ENCODE data around the gene ELOVL1. TPM values are rescaled to one million over a fixed set of nuclear protein-coding genes. Genes with fewer than 3 reads are reported as not detected.

The ELOVL1 gene
- total RNA-seq, 1 experiment from 2014 or later = 91.3 TPM

GRCh38 chr1:43382027-43382779 lies 14.4 kb upstream of the ELOVL1 start:
- H3K9me2 ChIP-seq (ENCODE audit: insufficient read depth) = no peaks in the 10 kb centered on the region
- no peak overlapping the region for H3K4me3 ChIP-seq (replicated peaks in 1 of 2; ENCODE audit: low read depth in 1 of 2, low read length in 2 of 2)
- intact Hi-C loops (cut with micrococcal nuclease) = no loop called here
- H3K27me3 ChIP-seq (ENCODE audit: insufficient read depth, low read length) = no peaks in the 10 kb centered on the region
- no peaks in the 10 kb centered on the region for H3K9me3 ChIP-seq (ENCODE audit: control insufficient read depth in 1 of 2, insufficient read depth in 1 of 2, low read depth in 1 of 2, low read length in 2 of 2)
- H3K36me3 ChIP-seq (ENCODE audit: control insufficient read depth in 1 of 2, insufficient read depth in 2 of 2, low read length in 2 of 2) = peaks cover 22 to 35% of the 10 kb centered on the region in 2 experiments
- ATAC-seq = no peak
- no peaks in the 10 kb centered on the region for H3K4me1 ChIP-seq (ENCODE audit: control insufficient read depth in 1 of 2, insufficient read depth in 2 of 2, low read length in 2 of 2)
- CTCF ChIA-PET = interaction anchor here (1.8 to 2.4 kb wide), 3 partner anchors 97 to 155 kb away, joined by 7 to 12 read pairs (median 7); partner anchors contain the start of gene C1orf210
- no peak overlapping the region for H3K9ac ChIP-seq (ENCODE audit: low read length)
- no TSS peak for BruUV-seq (replicated peaks)
- no peak overlapping the region for H2AFZ ChIP-seq (ENCODE audit: low read depth, low read length, poor library complexity, severe bottlenecking)
- TF ChIP-seq TCF7L2 (IDR thresholded peaks at IDR 0.05; ENCODE audit: borderline replicate concordance, extremely low read depth, insufficient read depth, insufficient read length) (no peak), EZH2phosphoT487 (IDR thresholded peaks at IDR 0.05; ENCODE audit: borderline replicate concordance) (no peak), POLR2AphosphoS5 (IDR thresholded peaks at IDR 0.05; ENCODE audit: low read depth, low read length) (no peak; the same call in 1 of the 2 replicates), REST (IDR thresholded peaks at IDR 0.05; ENCODE audit: low read depth) (no peak), ELF1 (IDR thresholded peaks at IDR 0.05; ENCODE audit: borderline replicate concordance, low read depth) (no peak), ZNF274 (IDR thresholded peaks at IDR 0.05; ENCODE audit: low read depth, low read length) (no peak), RAD21 (IDR thresholded peaks at IDR 0.05; ENCODE audit: low read depth) (no peak), CBX3 (IDR thresholded peaks at IDR 0.05; ENCODE audit: low read depth) (no peak), SIN3A (IDR thresholded peaks at IDR 0.05; ENCODE audit: low read depth) (no peak), ZFX (IDR thresholded peaks at IDR 0.05) (no peak), EZH2 (IDR thresholded peaks at IDR 0.05) (no peak), SP1 (IDR thresholded peaks at IDR 0.05; ENCODE audit: low read depth) (no peak), EGR1 (IDR thresholded peaks at IDR 0.05; ENCODE audit: low read depth) (no peak)
- TF ChIP-seq, protein P1, sequence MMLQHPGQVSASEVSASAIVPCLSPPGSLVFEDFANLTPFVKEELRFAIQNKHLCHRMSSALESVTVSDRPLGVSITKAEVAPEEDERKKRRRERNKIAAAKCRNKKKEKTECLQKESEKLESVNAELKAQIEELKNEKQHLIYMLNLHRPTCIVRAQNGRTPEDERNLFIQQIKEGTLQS (IDR thresholded peaks at IDR 0.05) = no peak
- H4K20me1 ChIP-seq (ENCODE audit: insufficient read depth) = no peaks in the 10 kb centered on the region
- no peak overlapping the region for H3K4me2 ChIP-seq (ENCODE audit: low read length)
- POLR2A ChIA-PET = interaction anchor here (1.4 kb wide), 1 partner anchor 14 kb away, joined by 5 read pairs; the partner anchor contains the start of gene ELOVL1
- no peak for DNase-seq (ENCODE audit: low read depth, low spot score)
- RAD21 ChIA-PET (ENCODE audit: low non-redundant PET in 1 of 2, low total read pairs in 2 of 2, uncharacterized antibody in 2 of 2, unreplicated experiment in 2 of 2) = interaction anchor here in 1 of 2 experiments (0.7 kb wide), 1 partner anchor 24 kb away, joined by 7 read pairs; no protein-coding TSS in a partner anchor
- 0 out of 2 replicates have a peak, but pooled peaks cover 2% of the 10 kb centered on the region for H3K79me2 ChIP-seq (ENCODE audit: insufficient read depth, low read length)
- no peak overlapping the region for H3K27ac ChIP-seq (ENCODE audit: low read depth, low read length)
